Measurements from ENCODE around the gene ZCCHC7. TPM values are rescaled to one million over a fixed set of nuclear protein-coding genes. Genes with fewer than 3 reads are reported as not detected.

ZCCHC7 gene
- total and polyA plus RNA-seq, 2 donors (not counting 3 experiments of a cell fraction or from before 2014, with no cell fraction given): 7.4 to 14.8 TPM

DNA sequence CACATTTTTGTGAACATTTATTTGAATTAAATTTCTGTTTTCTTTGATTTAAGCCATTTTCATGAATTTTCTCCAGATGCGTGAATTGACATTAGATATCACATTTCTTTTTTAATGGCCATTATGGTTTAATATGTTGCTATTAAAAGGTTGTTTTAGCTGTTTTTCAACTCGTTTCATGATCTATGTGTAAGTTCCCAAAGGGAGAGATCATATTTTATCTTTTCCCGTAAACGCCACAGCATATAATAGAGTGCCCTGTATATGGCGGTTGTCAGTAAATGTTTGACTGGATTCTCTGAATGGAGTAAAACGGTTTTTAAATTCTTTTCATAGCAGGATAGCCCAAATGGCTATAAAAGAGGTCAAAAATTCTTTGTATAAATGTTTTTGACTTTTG is 35.8 kb downstream of the ZCCHC7 start:
- CTCF ChIA-PET: no interaction called here
- BruUV-seq (replicated peaks): no TSS peak
- intact Hi-C loops (cut with micrococcal nuclease) (no loop called here), dilution Hi-C loops (cut with MboI; ENCODE audit: extremely low pct_ligation_motif_present, low sequenced_read_pairs) (no loop called here)
- Histone ChIP-seq H3K9ac (replicated peaks; ENCODE audit: extremely low read depth, insufficient read depth, low read length) (no peak overlapping the region), H3K9me1 (replicated peaks; ENCODE audit: control insufficient read depth, extremely low read depth, insufficient read depth, low read length) (no peaks in the 10 kb centered on the region), H3K9me3 (replicated peaks; ENCODE audit: control insufficient read depth, insufficient read depth, low read length) (no peaks in the 10 kb centered on the region), H3K36me3 (ENCODE audit: control insufficient read depth in 2 of 2, extremely low read depth in 1 of 2, insufficient read depth in 2 of 2, low read length in 2 of 2) (no peaks in the 10 kb centered on the region), H3K4me2 (ENCODE audit: insufficient read depth, low read length) (no peak overlapping the region), H3K27ac (ENCODE audit: insufficient read depth, low read depth, low read length) (no peak overlapping the region), H4K20me1 (replicated peaks; ENCODE audit: control insufficient read depth, extremely low read depth, insufficient read depth, low read length) (no peaks in the 10 kb centered on the region), H2AFZ (ENCODE audit: low read depth, low read length) (no peak overlapping the region), H3K79me2 (ENCODE audit: control insufficient read depth, insufficient read depth, low read length) (no peaks in the 10 kb centered on the region), H3K27me3 (ENCODE audit: control insufficient read depth in 2 of 2, insufficient read depth in 2 of 2, low read length in 2 of 2) (no peaks in the 10 kb centered on the region), H3K4me3 (replicated peaks in 1 of 3; ENCODE audit: insufficient read depth in 1 of 3, low read depth in 1 of 3, low read length in 3 of 3) (no peak overlapping the region), H3K4me1 (ENCODE audit: control insufficient read depth, extremely low read depth, insufficient read depth, low read length) (no peaks in the 10 kb centered on the region)
- no peak for DNase-seq (ENCODE audit: low read depth, low spot score)
- TF ChIP-seq GATA2 (IDR thresholded peaks at IDR 0.05; ENCODE audit: insufficient read depth, insufficient read length, low read depth, low read length): no peak
- no peak for TF ChIP-seq EZH2 (IDR thresholded peaks at IDR 0.05; ENCODE audit: borderline replicate concordance, low read depth, low read length, severe bottlenecking)
- no peak for TF ChIP-seq JUN (IDR thresholded peaks at IDR 0.05; ENCODE audit: borderline replicate concordance, insufficient read depth, insufficient read length, low read depth)
- no peak for TF ChIP-seq FOS (IDR thresholded peaks at IDR 0.05; ENCODE audit: borderline replicate concordance, insufficient read depth, low read length)
- no peak for TF ChIP-seq POLR2A (IDR thresholded peaks at IDR 0.05; ENCODE audit: low read depth, low read length)
- no peak for TF ChIP-seq MYC (IDR thresholded peaks at IDR 0.05; ENCODE audit: low read depth, low read length)
- no peak for TF ChIP-seq CTCF (IDR thresholded peaks at IDR 0.05; ENCODE audit: extremely low read depth in 1 of 2, insufficient read depth in 1 of 2, low read depth in 1 of 2, low read length in 2 of 2)
- no peak for FAIRE-seq
- POLR2A ChIA-PET: no interaction called here
